Brain microvascular endothelial cell (primary cell): ENCODE measurements around the gene ARHGEF17.

Source experiments
- DNase-seq: peaks from one replicate; pipeline ENCODE4 v3.0.0-alpha.2; 2020
- H3K27ac ChIP-seq: fragments of 250-450 bp; sonication (Bioruptor Pico); 2 replicates; pipeline ENCODE4 v1.5.1; 2020; ENCODE audit warnings: mild to moderate bottlenecking, moderate library complexity
- H3K27me3 ChIP-seq: fragments of 250-450 bp; sonication (Bioruptor Pico); replicated peaks from 2 replicates; pipeline ENCODE4 v1.5.1; 2020; ENCODE audit warnings: mild to moderate bottlenecking
- H3K36me3 ChIP-seq: fragments of 250-450 bp; sonication (Bioruptor Pico); replicated peaks from 2 replicates; pipeline ENCODE4 v1.5.1; 2020; ENCODE audit warnings: mild to moderate bottlenecking
- H3K4me3 ChIP-seq: 2 replicates; pipeline ENCODE4 v1.5.1; 2011; ENCODE audit warnings: low read depth, mild to moderate bottlenecking, control low read depth, low read length, moderate library complexity
- CTCF ChIP-seq: IDR thresholded peaks from 2 replicates; pipeline ENCODE4 v1.5.1; 2011; ENCODE audit warnings: low read depth, mild to moderate bottlenecking, moderate library complexity, low read length, control low read depth, inconsistent platforms; ENCODE audit errors: missing control alignments
- in situ Hi-C: cut with HindIII; loops from 2 replicates; pipeline ENCODE4 v1.10.0; 2017; ENCODE audit warnings: low sequenced_read_pairs, low pct_ligation_motif_present

ARHGEF17 gene

GRCh38 chr11:73288873-73289707 is 19.0 kb upstream of the ARHGEF17 start:
- H3K27me3 ChIP-seq: no peaks in the 10 kb centered on the region
- peak; percentile 98 for TF ChIP-seq CTCF
- H3K36me3 ChIP-seq: no peaks in the 10 kb centered on the region
- peak overlapping the region; percentile 22 for H3K4me3 ChIP-seq
- in situ Hi-C loops: no loop called here
- DNase-seq: peak; percentile 85
- peak overlapping the region; percentile 82 for H3K27ac ChIP-seq

GRCh38 chr11:73290536-73290935 is 17.5 kb upstream of the ARHGEF17 start:
- no peak for TF ChIP-seq CTCF
- no peaks in the 10 kb centered on the region for H3K27me3 ChIP-seq
- H3K4me3 ChIP-seq: no peak overlapping the region
- no peak for DNase-seq
- H3K36me3 ChIP-seq: no peaks in the 10 kb centered on the region
- H3K27ac ChIP-seq: no peak overlapping the region
- in situ Hi-C loops: no loop called here

GRCh38 chr11:73291196-73291595 is 16.9 kb upstream of the ARHGEF17 start:
- no peak overlapping the region for H3K4me3 ChIP-seq
- H3K27ac ChIP-seq: no peak overlapping the region
- TF ChIP-seq CTCF: no peak
- no peaks in the 10 kb centered on the region for H3K36me3 ChIP-seq
- no peak for DNase-seq
- in situ Hi-C loops: no loop called here
- H3K27me3 ChIP-seq: no peaks in the 10 kb centered on the region

- in situ Hi-C loops: no loop called here
- Histone ChIP-seq H3K27ac (no peak overlapping the region), H3K27me3 (no peaks in the 10 kb centered on the region), H3K36me3 (no peaks in the 10 kb centered on the region), H3K4me3 (no peak overlapping the region)
- TF ChIP-seq CTCF: no peak
- DNase-seq: no peak
Measured at GRCh38 chr11:73291781-73292524, 16.1 kb upstream of the ARHGEF17 start.

- Histone ChIP-seq H3K4me3 (no peak overlapping the region), H3K27me3 (no peaks in the 10 kb centered on the region), H3K27ac (no peak overlapping the region), H3K36me3 (no peaks in the 10 kb centered on the region)
- in situ Hi-C loops: no loop called here
- no peak for DNase-seq
- no peak for TF ChIP-seq CTCF
Measured at GRCh38 chr11:73292525-73292894, 15.6 kb upstream of the ARHGEF17 start.
